Common myeloid progenitor, CD34-positive (primary cell): ENCODE measurements around the gene EGFR.

Source experiments
- CTCF ChIA-PET: fragments of 350-600 bp; sonication (Branson Sonifier 250); formaldehyde crosslinking; loops from one replicate; lab custom pipeline; 2021; ENCODE audit warnings: antibody characterized with exemption; lab: Charles Lee
- POLR2A ChIA-PET: fragments of 350-600 bp; sonication (Branson Sonifier 250); formaldehyde crosslinking; loops from one replicate; lab custom pipeline; 2021; ENCODE audit warnings: antibody characterized with exemption; lab: Charles Lee
- DNase-seq, 3 donors: peaks; one replicate each; pipeline versions ENCODE4 v3.0.0 to v3.0.0-alpha.2; 2013
- H3K27ac ChIP-seq, 2 experiments: 1 replicate in 1 of 2; 2 replicates in 1 of 2; pipeline ENCODE4 v1.7.0; 2013; ENCODE audit warnings: inconsistent platforms in 2 of 2, low read length in 2 of 2, mild to moderate bottlenecking in 2 of 2, low read depth in 1 of 2, moderate library complexity in 1 of 2; ENCODE audit not compliant: severe bottlenecking in 2 of 2, insufficient read depth in 1 of 2, poor library complexity in 1 of 2
- H3K27me3 ChIP-seq, 5 experiments: replicated peaks in 2 of 5; 1 replicate in 3 of 5; 2 replicates in 2 of 5; pipeline versions ENCODE4 v1.6.1 to v1.7.0; 2013; ENCODE audit warnings: low read length in 4 of 5, mild to moderate bottlenecking in 2 of 5, moderate library complexity in 2 of 5, inconsistent platforms in 1 of 5; ENCODE audit not compliant: insufficient read depth in 5 of 5, control insufficient read depth in 4 of 5
- H3K36me3 ChIP-seq, 4 experiments: 1 replicate in 2 of 4; 2 replicates in 2 of 4; pipeline versions ENCODE4 v1.6.1 to v1.7.0; 2013; ENCODE audit warnings: low read length in 3 of 4, control low read depth in 1 of 4, mild to moderate bottlenecking in 1 of 4; ENCODE audit not compliant: control insufficient read depth in 4 of 4, insufficient read depth in 4 of 4
- H3K4me1 ChIP-seq, 4 experiments: 1 replicate in 3 of 4; 2 replicates in 1 of 4; pipeline versions ENCODE4 v1.6.1 to v1.7.1; 2013; ENCODE audit warnings: low read length in 3 of 4, mild to moderate bottlenecking in 3 of 4, control low read depth in 1 of 4, inconsistent platforms in 1 of 4, moderate library complexity in 1 of 4; ENCODE audit not compliant: control insufficient read depth in 4 of 4, insufficient read depth in 4 of 4; ENCODE audit errors: control extremely low read depth in 1 of 4
- H3K4me3 ChIP-seq, 7 experiments: 1 replicate in 4 of 7; 2 replicates in 3 of 7; pipeline versions ENCODE4 v1.5.1 to v1.7.0; 2013; ENCODE audit warnings: mild to moderate bottlenecking in 7 of 7, low read length in 6 of 7, moderate library complexity in 6 of 7, inconsistent platforms in 2 of 7, low read depth in 2 of 7, control low read depth in 1 of 7; ENCODE audit not compliant: insufficient read depth in 4 of 7, control insufficient read depth in 1 of 7; ENCODE audit errors: extremely low read depth in 1 of 7
- H3K9me3 ChIP-seq, 5 experiments: 1 replicate in 4 of 5; 2 replicates in 1 of 5; pipeline versions ENCODE4 v1.6.1 to v1.7.1; 2013; ENCODE audit warnings: low read length in 4 of 5, mild to moderate bottlenecking in 2 of 5, inconsistent platforms in 1 of 5, low read depth in 1 of 5, moderate library complexity in 1 of 5; ENCODE audit not compliant: control insufficient read depth in 4 of 5, insufficient read depth in 2 of 5; ENCODE audit errors: control extremely low read depth in 1 of 5
- WGBS: methylation state at CpG from one replicate; pipeline ENCODE4 v1.1.5; 2013; ENCODE audit not compliant: insufficient coverage; 5-methylcytosine and 5-hydroxymethylcytosine counted together

EGFR gene

GRCh38 chr7:55070271-55070743, 51.5 kb downstream of the EGFR start:
- no peaks in the 10 kb centered on the region for H3K9me3 ChIP-seq
- no peak for DNase-seq
- H3K4me1 ChIP-seq = no peaks in the 10 kb centered on the region
- H3K4me3 ChIP-seq = no peak overlapping the region
- H3K36me3 ChIP-seq = no peaks in the 10 kb centered on the region
- H3K27ac ChIP-seq = no peak overlapping the region
- H3K27me3 ChIP-seq = peaks cover 0 to 9% (median 3%) of the 10 kb centered on the region in 5 experiments
- ChIA-PET POLR2A (no interaction called here), CTCF (no interaction called here)
- WGBS = 94% methylated on average over 5 of the region's 9 CpGs

GRCh38 chr7:55070854-55071253, 52.0 kb downstream of the EGFR start:
- Histone ChIP-seq H3K36me3 (no peaks in the 10 kb centered on the region), H3K27me3 (peaks cover 0 to 9% (median 3%) of the 10 kb centered on the region in 5 experiments), H3K9me3 (no peaks in the 10 kb centered on the region), H3K4me3 (no peak overlapping the region), H3K27ac (no peak overlapping the region), H3K4me1 (no peaks in the 10 kb centered on the region)
- ChIA-PET POLR2A (no interaction called here), CTCF (no interaction called here)
- WGBS = 83% methylated on average over 6 of the region's 8 CpGs
- no peak for DNase-seq

DNA sequence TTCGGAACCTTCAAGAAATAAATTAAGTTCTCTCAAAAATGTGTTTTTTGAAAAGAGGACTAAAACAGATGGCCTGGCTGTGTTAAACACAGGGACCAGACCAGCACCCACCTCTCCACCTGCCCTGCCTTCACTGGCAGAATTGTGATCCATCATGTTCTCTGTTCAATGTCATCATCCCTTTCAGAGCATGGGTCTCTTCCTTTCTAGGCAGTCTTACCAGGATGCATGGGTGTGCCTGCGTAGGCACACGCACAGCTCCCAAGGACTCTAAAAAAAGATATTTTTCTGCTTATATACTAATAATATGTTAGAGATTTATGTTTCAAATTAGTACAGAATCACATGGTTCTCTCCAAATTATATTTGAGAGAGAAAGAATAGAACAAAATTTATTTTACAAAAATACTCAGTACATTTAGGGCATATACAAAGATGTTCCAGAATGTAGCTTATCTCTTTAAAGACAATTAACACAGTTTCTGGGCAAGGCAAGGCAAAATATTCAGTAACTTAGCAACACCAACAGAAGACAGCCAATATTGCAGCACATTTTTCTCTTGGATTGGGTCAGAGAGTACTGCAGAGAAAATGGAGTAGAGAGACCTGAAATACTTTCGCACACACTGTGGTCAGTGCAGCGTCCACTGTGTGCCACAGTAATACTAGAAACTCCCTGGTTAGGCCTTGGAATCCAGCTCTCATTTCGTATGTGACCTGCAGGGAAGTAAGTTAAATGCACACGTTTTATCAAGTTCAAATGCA, 52.8 kb downstream of the EGFR start:
- ChIA-PET POLR2A (no interaction called here), CTCF (no interaction called here)
- Histone ChIP-seq H3K9me3 (no peaks in the 10 kb centered on the region), H3K4me1 (no peaks in the 10 kb centered on the region), H3K27me3 (peaks cover 0 to 9% (median 3%) of the 10 kb centered on the region in 5 experiments), H3K4me3 (no peak overlapping the region), H3K27ac (no peak overlapping the region), H3K36me3 (no peaks in the 10 kb centered on the region)
- 92% methylated on average over 2 of the region's 7 CpGs for WGBS
- DNase-seq = no peak

DNA sequence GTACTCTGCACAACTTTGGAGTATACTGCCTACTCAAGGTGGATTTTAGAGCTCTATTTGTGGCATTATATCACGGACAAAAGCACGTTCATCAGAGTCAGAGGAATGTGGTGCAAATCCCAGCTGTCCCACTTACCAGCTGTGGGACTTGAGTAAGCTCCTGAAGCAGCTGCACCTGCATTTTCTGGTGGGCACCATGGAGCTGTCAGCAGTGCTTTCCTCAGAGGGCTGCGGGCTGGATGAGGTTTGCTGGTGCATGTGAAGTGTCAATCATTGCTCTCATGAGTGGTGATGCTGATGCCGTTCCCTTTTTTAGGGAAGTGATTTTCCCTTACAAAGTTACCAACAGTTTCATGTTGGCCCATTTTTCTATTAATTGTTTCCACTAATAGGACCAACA, 53.4 kb downstream of the EGFR start:
- POLR2A ChIA-PET = no interaction called here
- Histone ChIP-seq H3K4me1 (no peaks in the 10 kb centered on the region), H3K4me3 (no peak overlapping the region), H3K27me3 (peaks cover 0 to 5% (median 3%) of the 10 kb centered on the region in 5 experiments), H3K27ac (no peak overlapping the region), H3K36me3 (no peaks in the 10 kb centered on the region), H3K9me3 (no peaks in the 10 kb centered on the region)
- 76% methylated on average over 4 of the region's 4 CpGs for WGBS
- CTCF ChIA-PET = no interaction called here
- DNase-seq = no peak

DNA sequence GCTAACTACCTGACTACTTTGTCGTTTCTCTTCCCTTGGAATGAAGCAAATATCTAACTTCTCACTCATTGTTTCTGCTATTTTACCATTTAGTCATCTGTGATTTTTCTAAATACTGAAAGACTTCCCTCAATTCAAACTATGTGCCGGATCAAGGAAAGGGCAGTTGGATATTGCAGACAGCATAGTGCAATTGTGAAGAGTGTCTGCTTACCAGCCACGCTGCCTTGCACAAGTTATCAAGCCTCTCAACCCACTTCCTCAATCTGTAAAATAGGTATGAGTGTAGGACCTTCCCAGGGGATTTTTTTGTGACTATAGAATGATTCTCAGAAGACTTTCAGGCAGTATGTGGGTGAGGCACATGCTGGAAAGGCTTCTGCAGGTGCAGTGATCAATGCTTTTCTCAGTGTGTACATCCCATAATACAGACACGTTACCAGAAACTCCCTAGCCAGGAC, 54.3 kb downstream of the EGFR start:
- Histone ChIP-seq H3K27me3 (peaks cover 0 to 5% (median 3%) of the 10 kb centered on the region in 5 experiments), H3K27ac (no peak overlapping the region), H3K9me3 (no peaks in the 10 kb centered on the region), H3K4me3 (no peak overlapping the region), H3K4me1 (no peaks in the 10 kb centered on the region), H3K36me3 (no peaks in the 10 kb centered on the region)
- no peak for DNase-seq
- ChIA-PET POLR2A (no interaction called here), CTCF (no interaction called here)
- 80% methylated on average over 3 of the region's 4 CpGs for WGBS

DNA sequence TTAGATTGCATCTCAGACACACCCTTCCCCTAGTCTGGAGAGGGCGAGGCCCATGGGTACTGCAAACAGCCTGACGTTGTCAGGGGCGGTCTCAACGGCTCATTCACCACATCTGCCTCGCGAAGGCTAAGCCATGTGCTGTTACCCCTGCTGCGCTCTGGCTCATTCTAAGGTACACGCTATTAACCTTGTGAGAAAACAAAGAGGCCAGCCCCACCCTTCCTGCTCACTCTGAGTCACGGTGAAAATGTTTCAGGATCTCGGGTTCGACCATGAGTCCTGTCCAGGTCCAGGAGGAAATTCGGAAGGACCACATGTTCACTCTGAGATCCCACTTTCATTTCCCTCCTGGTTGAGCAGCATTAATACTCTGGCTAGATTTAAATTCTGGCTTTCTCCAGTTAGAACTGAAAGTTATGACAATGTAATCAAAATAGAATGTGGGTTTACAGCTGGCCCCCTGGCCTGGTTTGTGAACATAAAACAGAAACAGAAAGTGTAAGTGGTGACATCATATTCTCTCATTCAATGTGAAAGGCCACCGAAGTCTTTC, 55.2 kb downstream of the EGFR start:
- ChIA-PET CTCF (no interaction called here), POLR2A (no interaction called here)
- DNase-seq = no peak
- Histone ChIP-seq H3K4me1 (no peaks in the 10 kb centered on the region), H3K9me3 (no peaks in the 10 kb centered on the region), H3K27ac (no peak overlapping the region), H3K36me3 (no peaks in the 10 kb centered on the region), H3K27me3 (peaks cover 0 to 5% (median 3%) of the 10 kb centered on the region in 5 experiments), H3K4me3 (no peak overlapping the region)
- 78% methylated on average over 12 of the region's 13 CpGs for WGBS

DNA sequence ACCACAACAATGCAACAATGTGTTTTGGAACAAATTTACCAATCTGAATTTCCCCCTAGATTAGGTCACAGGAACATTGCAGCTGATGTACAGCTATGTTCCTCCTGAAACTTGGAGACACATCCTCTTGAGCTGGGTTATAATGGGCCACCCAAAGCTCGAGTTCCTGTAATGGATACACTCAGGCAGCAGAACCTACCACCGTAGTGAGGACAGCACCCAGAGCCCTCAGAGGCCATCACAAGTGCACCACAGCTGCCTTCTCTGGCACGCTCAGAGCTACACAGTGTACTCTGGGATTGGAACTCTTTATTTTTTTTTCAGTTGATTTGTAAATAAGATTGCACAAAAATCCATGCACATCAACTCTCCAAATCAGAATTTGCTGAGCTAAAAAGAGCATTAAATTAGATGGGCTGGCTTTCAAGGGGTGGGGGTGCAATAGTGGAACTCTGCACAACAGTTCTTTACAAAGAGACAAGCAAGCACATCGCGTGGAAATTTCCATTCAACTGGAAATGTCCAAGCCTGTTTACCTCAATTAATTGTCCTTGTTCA, 56.7 kb downstream of the EGFR start:
- no peak overlapping the region for H3K27ac ChIP-seq
- DNase-seq = no peak
- no peak overlapping the region for H3K4me3 ChIP-seq
- no peaks in the 10 kb centered on the region for H3K9me3 ChIP-seq
- POLR2A ChIA-PET = no interaction called here
- no peaks in the 10 kb centered on the region for H3K36me3 ChIP-seq
- H3K4me1 ChIP-seq = no peaks in the 10 kb centered on the region
- peaks cover 0 to 3% (median 0%) of the 10 kb centered on the region in 5 experiments for H3K27me3 ChIP-seq
- CTCF ChIA-PET = no interaction called here
- WGBS = 92% methylated on average over 2 of the region's 5 CpGs
